RKO (cell line): ENCODE measurements around the gene RNF187.

Experiments used
- DNase-seq: peaks from one replicate; pipeline ENCODE4 v3.0.0-alpha.2; 2016; ENCODE audit warnings: low spot score

The RNF187 gene

GRCh38 chr1:228487336-228488124 is at the start of gene RNF187:
RNF187 (plus strand) TSS chr1:228487382.
- DNase-seq = no peak

GRCh38 chr1:228437424-228437962 is 49.7 kb upstream of the RNF187 start:
- no peak for DNase-seq

- DNase-seq = no peak
Measured at GRCh38 chr1:228438266-228438665, 48.9 kb upstream of the RNF187 start.

- DNase-seq = no peak
Measured at GRCh38 chr1:228440761-228441500, 46.3 kb upstream of the RNF187 start.

- DNase-seq = no peak
Measured at GRCh38 chr1:228443395-228443794, 43.8 kb upstream of the RNF187 start.

DNA sequence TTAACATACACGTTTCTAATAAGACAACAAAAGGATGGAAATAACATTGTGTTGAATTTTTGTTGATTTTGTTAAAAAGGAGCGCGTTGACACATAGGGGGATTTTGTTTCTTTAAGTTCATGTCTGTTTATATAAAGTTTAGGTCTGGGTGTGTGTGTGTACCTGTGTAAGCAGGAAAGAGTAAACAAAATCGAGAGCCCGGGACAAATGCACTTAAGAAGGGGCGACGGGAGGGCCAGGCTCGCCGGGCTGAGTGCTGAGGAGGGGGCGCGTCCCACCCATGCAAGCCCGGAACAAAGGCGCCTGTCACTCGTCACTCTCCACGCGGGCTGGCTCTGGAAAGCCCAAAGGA is 41.7 kb upstream of the RNF187 start:
- no peak for DNase-seq

DNA sequence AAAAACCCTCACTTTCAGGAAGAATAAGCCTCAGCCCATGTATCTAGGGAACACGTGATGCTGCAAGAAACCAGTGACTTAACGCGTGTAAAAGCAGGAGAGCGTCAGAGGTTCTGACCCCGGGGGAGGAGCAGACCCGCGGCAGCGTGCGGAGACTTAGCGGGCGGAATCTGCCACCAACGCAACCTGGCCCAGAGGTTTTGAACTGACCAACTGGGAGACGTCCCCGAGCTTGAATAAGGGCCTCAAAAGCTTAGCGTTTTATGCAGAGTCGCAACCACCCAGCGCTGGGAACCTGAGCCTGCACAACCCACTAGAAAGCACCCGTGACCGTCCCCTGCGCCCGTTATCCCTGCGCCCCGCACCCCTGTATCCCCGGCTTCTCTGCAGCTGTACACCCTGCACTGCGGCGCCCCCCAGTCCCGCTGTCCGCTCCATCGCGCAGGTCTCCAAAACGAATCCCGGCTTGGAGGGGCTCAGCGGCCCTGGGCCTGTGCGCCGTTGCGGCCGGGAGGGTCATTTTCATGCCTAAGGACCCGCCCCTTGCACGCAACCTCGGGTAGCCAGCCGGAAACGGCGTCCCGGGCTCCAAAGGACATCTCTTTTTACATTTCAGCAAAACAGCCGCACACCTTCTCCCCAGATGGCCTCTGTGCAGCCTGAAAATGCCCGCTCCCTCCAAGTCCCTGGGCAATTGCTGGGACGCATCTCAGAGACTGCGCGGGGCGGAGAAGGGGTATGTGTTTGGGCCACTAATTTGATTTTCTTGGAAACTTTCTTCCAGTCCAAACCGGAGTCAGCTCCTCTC is 41.1 kb upstream of the RNF187 start:
- no peak for DNase-seq

DNA sequence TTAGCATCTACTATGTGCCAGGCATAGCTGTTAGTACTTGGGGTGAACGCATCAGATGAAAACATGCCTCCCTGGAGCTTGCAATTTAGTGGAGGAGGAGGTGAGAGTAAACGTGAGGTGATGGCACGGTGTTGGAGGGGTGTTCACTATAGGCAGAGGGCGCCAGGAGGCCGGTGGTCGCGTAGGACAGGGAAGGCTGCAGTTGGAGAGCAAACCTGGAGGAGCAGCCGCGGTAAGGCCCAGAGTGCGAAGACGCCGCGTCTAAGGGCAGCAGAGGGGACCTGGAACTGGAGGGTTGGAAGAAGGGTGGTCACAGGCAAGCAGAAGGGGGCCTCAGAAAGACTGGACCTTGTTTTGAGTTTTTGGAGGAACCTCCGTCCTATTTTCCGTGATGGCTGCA is 40.3 kb upstream of the RNF187 start:
- no peak for DNase-seq

GRCh38 chr1:228448372-228448771 is 38.8 kb upstream of the RNF187 start:
- DNase-seq = no peak

DNA sequence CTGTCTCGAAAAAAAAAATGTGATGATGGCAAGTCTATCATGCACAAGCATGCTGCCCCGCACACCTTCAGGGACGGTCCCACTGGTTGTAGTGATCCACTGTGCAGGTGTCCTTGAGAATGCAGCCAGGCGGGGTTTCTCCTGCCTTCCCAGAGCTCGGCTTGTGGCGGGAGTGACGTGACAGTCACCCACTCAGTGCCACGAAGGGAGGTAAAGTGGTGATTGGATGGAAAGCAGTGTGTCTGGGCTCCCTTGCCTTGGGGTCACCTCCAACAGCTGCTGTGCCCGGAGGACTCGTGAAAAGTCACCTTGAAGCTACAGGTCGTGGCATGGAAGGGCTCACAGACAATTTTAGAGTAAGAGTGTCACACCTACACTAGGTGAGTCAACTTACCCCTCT is 37.0 kb upstream of the RNF187 start:
- no peak for DNase-seq

- peak; percentile 8 for DNase-seq
Measured at GRCh38 chr1:228452194-228453021, 34.8 kb upstream of the RNF187 start.

GRCh38 chr1:228453022-228453560 is 34.1 kb upstream of the RNF187 start:
- DNase-seq = no peak

DNA sequence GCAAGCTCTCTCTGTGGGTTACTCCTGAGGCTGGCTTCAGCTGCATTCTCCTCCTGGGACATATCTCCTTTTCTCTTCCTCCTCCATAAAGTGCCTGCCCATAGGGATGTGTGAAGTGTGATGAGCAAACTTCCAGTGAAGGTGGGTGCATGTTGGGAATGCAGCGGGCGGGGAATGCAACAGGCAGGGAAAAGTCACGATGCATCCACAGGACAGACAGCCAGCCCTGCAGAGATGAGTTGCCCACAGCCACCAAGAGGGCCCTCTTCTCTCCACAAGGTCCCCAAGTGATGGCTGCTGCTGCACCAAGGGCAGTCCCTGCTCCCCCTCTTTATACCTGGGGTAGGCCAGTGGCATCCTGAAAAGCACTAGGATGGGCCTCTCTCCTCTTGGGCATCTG is 33.6 kb upstream of the RNF187 start:
- no peak for DNase-seq

- no peak for DNase-seq
Measured at GRCh38 chr1:228454238-228454637, 32.9 kb upstream of the RNF187 start.

DNA sequence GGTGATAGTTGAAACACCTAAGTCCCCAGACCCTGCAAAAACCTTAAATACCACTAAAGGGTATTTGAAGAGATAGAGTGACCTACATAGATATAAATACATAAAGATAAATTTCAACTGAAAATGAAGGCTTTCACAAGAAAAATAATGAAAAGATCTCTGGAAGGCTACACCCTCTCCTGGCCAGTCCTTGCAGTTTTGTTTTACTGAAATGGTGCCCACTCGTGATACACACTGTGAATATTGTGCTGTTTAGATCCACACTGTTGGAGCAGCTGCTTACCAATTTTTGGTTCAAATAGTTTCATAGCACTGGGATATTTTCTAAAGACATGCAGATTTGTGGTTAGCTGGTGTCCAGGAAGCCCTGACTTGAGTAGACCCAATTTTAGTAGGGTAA is 31.5 kb upstream of the RNF187 start:
- peak; percentile 16 for DNase-seq

DNA sequence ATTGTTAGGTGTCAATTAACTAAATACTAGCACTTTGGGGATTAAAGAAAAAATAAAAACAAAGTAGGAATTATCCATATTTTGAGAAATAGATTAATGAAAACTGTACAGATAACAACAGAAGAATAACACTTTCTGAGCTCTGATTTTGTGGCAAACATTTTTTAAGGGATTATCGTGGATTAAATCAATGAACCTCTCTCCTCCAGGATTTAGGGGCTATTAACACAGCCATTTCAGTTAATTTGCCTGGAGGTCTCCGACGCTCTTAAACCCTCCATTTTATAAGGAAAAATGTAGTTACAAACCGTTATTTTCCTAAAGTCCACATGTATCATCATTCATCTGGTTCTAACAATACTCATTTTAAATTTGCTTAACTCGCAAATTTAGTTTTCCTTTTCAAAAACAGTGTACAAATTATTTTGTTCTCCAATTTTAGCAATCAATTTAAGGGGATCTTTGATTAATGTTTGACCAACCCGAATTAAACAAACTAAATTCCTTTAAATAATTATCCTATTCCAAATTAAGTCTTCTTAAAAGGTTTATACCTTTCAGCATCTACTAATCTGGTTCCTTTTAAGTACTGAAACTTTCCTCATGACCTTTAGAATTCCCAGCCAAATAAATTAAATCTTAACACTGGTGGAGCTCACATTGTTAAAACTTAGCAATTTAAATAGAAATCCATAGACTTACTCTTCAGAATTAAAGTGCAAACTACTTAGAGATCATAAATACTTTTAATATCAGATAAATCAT is 30.7 kb upstream of the RNF187 start:
- no peak for DNase-seq

GRCh38 chr1:228457017-228457395 is 30.2 kb upstream of the RNF187 start:
- DNase-seq = peak; percentile 19

GRCh38 chr1:228457396-228458176 is 29.6 kb upstream of the RNF187 start:
- DNase-seq = peak; percentile 95

DNA sequence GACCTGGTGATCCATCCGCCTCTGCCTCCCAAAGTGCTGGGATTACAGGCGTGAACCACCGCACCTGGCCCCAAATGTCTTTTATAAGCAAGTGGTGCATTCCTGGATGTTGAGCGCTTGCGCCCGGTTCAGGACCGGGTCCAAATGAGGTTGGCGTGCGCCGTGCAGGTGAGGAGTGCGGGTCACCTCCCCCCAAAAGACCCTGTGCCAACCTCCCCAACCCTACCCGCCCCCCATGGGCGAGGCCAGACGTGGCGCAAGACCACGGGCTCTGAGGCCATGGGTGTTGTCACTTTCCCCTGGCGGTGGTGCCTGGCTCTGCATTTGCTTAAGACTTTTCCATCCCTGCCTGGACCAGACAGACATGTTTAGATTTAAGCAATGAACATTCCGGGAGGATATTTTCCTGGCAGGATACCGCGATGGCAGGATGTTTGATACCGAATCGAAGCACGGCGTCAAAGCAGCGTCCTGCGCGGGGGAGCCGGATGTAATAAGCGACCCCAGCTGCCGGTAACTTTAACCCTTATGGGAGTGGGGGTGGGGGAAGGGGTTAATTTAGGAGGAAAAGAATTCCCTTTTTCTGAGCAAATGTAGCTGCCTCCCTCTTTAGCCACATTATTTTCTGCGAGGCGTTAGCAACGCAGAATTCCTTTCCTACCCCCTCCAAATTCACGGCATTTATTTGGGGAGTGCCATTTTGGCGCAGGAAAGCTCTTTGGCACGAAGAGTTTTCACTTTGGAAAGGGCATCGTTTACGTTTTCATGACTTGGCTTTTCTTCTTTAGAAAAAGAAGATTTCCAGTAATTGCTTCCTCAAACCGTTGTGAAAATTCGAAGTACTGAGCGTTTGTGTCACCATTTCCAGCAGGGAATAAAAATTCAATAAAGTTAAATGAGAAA is 27.8 kb upstream of the RNF187 start:
- DNase-seq = peak; percentile 79
